Hepatic stellate cell (primary cell): ENCODE results near the gene GNPTAB.

Experiments used
- DNase-seq: peaks from one replicate; pipeline ENCODE4 v3.0.0; 2011; ENCODE audit warnings: low spot score

Gene GNPTAB

GRCh38 chr12:101696251-101697196 lies 134.2 kb downstream of the GNPTAB start:
- DNase-seq, result no peak

GRCh38 chr12:101695706-101696105 lies 135.1 kb downstream of the GNPTAB start:
- DNase-seq, result no peak
